GM21390 (cell line): ENCODE results near the gene TMEM187.

ENCODE experiments used
- ATAC-seq: cut with Tn5 transposase; IDR thresholded peaks from one replicate; pipeline ENCODE4 v1.9.1; 2021; ENCODE audit not compliant: unreplicated experiment

Gene TMEM187

DNA sequence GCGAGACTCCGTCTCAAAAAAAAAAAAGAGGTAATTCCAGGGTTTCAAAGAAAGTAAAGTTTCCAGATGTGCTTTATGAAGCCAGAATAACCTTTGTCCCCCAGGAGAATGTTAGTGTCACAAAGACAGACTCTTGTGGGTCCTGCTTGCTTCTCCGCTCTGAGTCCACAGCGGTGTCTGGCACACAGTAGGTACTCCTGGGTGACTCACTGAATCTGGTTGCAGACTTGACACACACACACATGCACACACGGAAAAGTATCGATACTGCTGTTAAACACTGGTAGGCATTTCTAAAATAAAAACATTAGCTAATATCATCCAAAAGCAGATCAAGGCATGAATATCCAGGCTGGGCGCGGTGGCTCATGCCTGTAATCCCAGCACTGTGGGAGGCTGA, 22.9 kb downstream of the TMEM187 start:
- ATAC-seq = no peak

DNA sequence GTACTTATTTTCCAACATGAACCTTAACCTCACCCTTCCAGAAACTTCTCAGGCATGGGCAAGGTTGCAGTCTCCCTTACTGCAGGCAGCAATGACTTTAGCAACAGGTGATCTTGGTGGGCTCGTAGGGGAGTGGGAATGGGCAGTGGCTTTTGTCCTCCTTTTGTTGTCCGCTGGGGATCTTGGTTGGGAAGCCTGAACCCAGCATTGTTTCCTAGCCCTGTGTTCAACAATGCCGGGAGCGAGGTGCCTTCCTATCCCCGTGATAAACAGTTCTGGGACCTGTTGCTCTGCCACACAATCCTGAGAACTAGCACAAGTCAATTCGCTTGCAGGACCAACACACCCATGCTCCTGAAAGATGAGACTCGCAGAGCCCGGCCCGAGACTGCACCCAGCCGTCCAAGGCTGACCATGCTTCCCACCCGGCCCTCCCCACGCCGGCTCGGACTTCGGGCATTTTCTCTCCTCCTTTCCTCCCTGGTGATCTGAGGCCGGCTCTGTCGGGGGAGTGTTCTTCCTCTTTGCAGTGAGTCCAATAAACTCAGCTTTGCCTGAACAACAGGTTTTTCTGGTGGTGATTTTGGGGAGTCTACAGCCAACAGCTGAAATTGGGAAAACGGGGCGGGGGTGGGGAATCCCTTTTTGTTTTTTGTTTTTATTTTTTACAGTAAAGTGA, 26.9 kb downstream of the TMEM187 start:
- no peak for ATAC-seq

DNA sequence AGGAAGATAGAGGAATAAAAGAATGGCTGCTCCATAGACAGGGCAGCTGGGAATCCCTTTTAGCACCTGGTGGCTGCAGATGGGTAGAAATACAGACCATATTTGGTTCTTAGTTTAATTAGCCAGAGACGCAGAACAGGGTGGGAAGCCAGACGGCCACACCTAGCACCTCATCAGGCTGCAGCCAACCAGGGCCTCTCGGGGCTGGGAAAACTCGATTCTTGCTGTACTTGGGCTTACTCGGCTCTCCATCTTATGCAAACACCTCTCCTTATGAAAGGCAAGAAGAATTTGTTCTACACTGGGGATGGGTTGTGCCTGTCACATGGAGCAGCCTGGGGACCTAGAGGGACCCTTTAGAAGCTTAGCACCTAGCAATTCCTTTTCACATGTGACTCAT, 27.5 kb downstream of the TMEM187 start:
- no peak for ATAC-seq

DNA sequence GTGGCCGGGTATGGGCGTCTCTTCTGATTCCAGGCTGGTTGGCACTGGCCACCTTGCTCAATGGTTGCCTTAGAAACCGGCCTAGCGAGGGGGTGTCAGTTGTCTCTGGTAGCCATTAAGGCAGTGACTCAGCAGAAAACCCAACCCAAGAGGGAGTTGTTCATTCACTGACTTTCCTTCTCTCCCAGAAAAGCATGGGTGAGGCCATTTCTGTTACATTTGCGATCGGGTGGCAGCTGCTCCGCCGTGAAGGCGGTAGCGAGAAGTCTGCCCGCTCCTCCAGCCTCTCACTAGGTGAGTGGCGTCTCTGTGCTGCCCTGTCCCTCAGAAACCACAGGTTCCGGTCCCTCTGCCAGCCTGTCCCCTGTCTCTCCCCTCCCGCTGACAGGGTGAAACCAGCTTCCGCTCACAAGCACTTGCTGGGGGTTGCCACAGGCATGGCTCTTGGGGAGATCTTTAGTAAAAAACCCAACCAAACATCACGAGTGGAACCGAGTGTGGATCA, 29.7 kb downstream of the TMEM187 start:
- ATAC-seq = peak; percentile 44

DNA sequence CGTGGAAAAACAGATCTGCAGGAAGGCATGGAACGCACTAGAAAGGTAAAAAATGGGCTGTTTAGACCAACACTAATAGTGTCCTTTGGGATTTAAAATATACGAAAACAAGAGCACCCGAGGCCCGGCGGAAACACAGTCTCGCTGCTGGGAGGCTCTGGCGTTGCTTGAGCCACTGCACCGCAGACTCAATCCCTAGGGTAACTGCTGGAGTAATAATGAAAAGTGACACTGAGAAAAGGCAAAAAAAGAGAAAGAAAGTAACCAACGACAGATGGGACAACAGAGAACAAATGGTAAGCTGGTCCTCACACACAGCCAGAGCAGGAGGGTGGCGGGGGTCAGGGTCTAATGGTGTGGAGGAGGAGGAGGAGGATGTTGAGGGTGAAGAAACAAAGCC, 31.8 kb downstream of the TMEM187 start:
- no peak for ATAC-seq

DNA sequence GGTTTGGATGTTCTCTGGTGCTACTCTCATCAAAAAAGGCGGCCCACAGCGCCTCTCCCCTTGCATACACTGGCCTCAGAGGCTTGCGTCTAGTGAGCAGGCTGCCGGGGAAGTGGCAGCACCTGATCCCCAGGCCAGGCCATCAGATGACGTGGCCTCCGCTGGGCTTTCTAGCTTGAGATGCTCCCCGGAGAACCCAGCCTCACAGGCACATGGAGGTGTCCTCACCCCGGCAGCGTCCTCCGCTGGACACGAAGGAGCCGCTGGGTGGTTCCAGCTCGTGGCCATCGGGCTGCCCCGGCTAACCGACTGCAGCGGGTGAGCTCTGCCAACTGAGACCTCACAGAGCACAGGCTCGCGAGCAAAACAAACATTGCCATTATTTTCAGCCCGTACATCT, 34.4 kb downstream of the TMEM187 start:
- ATAC-seq = no peak

DNA sequence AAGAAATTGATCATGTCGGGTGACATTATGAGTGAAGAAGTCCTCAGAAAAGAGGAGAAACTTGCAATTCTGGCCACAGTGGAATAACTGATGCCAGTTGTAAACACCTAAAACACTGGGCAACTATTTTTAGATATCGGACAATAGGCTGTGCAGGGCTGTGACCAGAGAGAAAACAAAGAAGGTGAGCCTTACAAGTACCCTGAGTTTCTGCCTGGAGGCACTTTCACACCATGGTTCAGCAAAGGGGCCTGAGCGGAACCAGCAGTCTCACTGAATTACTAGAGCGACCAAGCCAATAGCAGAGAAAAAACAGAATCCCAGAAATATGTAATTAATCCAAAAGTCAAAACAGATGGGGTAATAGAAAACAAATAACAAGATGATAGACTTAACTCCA, 36.0 kb downstream of the TMEM187 start:
- no peak for ATAC-seq

DNA sequence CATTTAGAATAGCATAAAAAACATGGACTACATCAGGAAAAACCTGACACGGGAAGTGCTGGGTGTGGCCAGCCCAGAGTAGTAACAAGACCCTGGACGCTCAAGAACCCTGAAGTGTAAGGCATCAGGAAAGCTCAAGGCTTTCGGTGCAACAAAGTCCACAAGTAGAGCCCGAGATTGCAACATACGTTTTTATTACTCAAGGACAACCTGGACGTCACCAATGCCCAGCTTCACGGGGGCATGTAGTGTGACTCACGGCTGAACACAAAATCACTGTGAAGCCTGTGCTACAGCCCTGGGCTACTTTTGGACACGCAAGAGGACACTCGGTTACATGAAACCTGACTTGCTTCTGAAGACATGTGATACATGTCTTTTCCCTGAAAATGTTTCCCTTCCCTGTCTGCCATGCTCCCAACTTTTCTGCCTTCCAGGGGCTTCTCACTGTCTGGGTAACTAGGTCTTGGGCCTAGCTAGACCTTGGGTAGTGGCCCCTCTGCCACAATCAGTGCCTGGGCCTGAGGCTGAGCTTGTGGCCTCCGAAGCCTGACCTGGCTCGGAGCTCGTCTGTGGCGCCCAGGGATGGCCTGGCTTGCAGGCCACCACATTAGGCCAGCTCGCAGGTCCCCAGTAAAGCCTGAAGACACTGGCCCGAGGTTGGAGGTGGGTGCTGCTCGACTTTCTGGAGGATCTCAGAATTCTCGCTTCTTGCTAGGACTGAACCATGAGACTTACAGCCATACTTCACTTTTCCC, 38.0 kb downstream of the TMEM187 start:
- ATAC-seq = no peak

DNA sequence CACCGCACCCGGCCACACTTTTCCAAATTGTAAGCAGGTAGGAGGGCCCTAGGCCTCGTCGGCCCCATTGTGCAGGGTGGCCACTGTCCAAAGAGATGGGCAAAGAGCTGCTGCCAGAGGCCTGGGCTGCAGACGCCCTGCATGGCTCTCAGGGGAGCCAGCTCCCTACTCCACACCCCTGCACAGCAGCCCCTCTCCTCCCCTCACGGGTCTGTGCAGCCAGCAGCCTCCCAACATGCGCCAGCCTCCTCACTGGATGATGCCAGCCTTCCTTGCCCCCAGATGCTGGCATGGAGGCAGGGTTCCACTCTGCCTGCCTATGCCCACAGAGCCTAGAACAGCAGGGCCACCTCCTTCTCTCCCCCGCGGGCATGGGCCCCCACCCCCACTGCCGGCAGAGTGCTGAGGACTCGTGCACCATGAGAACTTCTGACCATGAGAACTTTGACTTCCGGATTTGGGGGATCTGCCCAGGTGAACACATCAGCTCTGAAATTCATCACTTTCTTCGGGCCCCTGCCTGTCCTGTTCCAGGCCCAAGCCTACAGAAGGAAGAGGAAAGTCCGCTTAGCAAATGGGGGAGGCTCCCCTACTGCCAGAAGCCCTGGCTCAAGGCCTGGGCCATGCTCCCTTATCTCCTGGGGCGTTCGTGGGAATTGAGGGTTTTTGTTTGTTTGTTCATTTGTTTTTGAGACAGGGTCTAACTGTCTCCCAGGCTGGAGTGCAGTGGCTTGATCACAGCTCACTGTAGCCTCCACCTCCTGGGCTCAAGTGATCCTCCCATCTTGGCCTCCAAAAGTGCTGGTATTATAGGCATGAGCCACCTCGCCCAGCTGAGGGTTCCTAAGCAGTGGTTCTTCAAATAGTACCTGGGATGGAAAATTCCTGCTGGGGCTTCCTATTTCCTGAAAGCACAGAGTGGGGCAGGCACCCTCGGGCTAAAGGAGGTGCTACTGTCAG, 39.1 kb downstream of the TMEM187 start:
- ATAC-seq = no peak

DNA sequence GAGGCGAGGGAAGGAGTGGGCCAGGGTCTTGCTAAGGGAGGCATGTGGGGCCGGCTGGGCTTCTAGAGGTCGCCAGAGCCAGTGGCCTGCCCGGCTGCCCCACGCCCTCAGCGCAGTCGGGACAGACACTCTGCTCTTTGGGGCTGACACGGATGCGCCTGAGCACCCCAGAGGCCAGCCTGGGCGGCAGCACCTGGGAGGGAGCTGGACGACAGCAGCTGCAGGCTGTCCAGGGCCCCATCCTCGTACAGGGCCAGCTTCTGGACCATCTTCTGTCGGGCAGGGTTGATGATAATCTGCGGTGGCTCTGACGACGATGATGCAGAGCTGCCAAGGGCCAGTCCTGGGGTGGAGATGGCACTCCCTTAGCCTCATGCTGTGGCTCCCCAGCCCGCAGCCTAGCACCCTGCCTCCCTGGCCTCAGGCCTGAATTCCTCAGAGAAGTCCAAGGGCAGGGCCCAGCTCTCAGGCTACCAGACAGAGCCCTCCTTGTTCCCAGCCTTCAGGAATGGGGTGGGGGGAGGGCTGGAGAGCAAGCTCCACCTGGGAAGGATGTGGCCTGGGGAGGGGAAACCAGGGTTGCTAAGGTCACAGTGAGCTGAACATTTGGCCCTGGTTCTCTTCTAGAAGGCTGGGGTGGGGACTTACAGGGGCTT, 39.9 kb downstream of the TMEM187 start:
- ATAC-seq = no peak

DNA sequence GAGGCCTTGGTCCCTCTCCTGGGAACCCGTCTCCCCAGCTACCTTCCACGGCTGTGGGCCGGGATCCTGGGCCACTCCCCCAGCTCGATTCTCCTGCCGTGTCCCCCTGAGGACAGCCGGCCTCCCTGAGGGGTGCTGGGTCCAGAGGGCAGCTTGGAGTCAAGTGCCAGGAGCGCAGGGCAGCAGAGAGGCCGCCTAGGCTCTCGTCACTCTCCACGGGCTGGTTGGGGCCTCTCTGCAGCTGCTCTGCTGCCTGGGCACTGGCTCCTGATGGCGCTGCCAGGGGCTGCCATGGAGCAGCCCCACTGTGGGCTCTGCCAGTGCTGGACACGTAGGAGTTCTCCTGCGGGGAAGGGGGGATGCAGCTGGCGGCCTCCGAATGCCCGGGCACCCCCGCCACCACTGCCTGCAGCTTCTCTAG, 40.5 kb downstream of the TMEM187 start:
- no peak for ATAC-seq

DNA sequence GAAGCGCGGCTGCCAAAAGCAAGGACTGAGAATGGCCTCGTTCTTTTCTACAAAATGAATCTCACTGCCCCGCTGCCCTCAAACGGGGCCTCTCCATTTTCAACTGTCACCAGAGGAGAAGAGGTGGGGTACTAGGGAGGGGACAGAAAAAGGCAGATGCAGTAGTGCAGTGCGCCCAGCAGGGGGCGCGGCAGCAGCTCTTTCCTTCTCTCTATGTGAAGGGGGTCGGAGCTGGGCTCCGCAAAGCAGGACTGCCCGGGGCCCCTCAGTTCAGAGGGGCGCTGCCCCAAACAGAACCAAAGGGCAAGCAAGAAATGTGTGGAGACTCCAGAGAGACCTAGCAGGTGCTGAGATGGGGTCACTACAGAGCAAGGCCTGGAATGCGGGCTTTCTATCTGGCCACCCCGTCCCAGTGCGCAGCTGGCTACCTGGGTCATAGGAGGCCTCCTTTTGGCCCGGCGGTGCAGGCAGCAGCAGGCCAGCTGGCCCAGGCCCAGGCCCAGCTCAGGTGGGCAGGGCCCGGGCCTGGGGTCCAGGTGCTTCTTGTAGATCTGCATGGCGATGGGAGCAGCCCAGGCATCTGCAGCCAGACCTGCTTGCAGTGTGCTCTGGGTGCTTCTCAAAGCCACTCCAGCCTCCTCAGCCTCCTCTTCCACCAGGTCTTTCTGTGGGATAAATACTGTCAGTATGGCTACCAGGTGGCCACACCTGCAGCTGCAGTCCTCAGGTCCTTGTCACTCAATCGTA, 41.2 kb downstream of the TMEM187 start:
- ATAC-seq = no peak

DNA sequence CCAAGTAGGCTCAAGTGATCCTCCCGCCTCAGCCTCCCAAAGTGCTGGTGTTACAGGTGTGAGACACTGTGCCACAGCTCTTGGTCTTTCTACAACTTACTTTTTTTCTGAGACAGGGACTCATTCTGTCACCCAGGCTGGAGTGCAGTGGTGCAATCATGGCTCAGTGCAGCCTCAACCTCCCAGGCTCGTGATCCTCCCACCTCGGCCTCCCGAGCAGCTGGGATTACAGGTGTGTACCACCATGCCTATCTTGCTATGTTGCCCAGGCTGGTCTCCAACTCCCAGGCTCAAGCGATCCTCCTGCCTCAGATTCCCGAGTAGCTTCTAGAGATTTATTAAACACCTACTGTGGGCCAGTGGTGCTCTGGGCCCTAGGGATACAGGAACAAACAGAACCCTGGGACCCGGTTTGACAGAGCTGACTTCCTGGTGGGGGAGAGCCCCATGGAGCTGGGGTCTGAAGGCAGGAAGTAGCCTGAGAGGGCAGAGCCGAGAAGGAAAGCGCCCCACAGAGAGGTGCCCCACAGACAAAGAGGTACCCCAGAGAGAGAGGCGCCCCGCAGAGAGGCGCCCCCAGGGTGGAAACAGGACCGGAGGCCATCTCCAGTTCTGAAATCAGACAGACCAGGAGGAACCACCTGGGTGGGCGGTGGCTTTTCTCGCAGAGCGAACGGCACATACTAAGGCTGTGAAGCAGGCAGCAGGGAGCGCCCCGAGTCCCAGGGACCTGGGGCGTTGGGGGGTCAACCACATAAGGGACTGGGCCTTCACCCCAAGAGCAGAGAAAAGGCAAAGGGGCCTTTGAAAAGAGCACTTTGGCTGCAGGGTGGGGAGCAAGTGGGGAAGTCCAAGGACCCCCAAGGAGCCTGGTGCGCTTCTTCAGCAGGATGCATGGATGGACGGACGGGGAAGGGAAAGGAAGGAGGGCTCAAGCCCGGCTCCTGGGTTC, 42.2 kb downstream of the TMEM187 start:
- no peak for ATAC-seq

DNA sequence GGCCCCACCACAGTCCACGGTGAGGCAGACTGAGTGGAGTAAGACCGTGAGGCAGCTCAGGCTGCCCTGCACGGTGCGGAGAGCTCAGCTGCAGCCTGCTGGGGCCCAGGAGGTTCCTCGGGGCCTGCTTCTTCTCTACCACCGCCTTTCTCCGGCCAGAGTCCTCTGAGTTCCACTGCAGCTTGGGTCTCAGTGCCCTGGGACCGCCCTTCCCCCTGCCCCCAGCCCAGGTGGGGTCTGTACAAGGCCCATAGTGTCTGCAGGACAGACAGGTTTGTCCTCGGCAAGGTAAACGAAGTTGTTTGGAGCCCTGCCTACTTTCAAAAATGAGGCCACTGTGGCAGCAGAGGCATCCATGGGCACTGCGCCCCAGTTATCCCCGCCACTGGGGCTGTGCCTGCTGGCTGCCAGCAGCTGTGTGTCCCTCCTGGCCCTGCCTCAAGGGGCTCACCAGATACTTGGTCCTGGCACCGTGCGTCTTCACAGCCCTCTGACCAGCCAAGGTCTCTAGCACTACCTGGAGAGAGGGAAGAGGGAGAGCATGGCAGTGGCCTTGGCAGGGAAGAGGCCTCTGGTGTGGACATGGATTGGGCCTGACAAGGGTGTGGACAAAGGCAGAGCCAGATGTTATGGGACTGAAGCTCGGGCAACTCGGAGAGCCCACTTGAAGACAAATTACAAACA, 43.2 kb downstream of the TMEM187 start:
- no peak for ATAC-seq

DNA sequence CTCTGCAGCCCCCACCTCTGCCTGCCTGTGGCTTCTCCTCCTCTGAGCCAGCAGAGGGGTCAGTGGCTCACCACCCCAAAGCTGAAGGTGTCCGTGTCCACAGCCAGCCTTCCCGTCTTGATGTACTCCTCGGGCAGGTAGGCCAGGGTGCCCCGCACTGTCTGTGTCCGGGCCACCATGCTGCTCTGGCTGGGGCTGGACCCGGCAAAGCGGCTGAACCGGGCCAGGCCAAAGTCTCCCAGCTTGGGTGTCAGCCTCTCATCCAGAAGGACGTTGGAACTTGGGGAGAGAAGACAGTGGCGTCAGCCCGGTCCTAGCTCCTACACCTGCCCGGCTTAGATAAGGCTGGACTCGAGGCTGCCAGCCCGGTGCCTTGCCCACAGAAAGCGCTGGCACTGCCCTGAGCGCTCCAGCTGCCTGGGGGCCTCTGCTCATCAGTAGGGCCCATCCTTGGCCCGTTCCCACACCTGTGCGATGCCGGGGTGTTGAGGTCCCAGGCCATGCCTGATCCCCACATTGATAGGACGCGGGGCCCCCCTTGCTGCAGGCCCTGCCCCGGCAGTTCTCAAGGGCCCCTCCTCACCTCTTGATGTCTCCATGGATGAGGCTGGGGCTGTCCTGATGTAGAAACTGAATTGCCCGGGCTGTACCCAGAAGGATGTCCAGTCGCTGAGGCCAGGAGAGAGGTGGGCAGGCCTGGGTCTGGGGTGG, 44.0 kb downstream of the TMEM187 start:
- no peak for ATAC-seq

DNA sequence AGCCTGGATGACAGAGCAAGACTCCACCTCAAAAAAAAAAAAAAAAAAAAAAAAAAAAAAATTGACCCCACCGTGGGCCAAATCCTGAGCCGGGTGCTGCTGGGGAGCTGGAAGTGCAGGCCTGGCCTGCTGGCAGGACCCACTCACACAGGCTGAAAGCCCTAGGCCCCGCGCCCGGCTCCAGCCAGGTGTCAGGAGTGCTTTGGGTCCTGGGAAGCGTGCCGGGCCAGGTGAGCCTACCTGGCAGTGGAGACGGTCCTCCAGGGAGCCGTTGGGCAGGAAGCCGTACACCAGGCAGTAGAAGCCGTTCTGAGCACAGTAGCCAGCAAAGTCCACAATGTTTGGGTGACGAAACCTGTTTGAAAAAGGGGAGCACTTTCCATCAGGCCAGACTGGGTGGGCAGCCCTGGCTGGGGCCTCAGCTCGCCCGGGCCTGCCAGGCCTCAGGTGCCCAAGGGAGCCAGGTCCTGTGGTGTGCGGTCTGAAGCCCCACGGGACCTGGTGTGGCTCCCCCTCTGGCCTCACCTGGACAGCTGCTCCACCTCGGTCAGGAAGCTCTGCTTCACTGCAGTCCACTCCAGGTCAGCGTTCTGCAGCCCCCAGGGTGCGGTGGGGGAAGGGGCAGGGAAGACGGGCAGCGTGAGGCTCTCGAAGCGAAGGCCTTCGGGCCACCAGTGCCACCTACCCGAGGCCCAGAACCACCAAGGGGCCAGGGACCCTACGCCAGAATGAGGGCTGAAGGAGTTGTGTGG, 45.4 kb downstream of the TMEM187 start:
- ATAC-seq = no peak

DNA sequence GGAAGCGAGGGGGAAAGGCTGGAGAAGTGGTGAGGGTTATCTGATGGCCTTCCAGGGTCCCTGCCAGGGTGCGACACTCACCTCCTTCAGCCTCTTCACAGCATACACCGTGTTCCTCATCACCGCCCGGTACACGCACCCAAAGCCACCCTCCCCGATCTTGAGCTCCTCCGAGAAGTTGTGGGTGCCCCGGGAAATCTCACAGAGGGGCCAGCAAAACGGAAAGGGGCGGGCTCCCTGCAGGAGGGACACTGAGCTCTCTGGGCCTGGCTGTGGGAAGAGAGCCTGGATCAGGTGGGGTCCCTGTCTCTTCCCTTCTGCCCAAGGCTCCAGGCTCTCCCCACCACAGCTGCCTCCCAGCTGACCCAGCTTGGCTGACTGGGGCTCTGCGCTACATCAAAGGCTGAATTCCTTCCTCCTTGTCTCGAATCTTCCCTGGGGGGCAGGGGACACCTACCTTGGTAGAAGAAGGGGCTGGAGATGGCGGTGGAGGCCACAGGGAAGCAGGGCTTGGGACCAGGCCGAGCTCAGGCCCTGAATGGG, 46.0 kb downstream of the TMEM187 start:
- ATAC-seq = no peak
